GM15510 (cell line): ENCODE data around the gene MGMT.

Experiments
- POLR2A ChIP-seq: IDR thresholded peaks from 3 replicates; pipeline ENCODE4 v1.6.1; 2011; ENCODE audit warnings: borderline replicate concordance; ENCODE audit not compliant: insufficient read length; ENCODE audit errors: extremely low read depth

The MGMT gene

GRCh38 chr10:129538236-129538635 lies 71.2 kb downstream of the MGMT start:
- TF ChIP-seq POLR2A = no peak

GRCh38 chr10:129541200-129541599 lies 74.2 kb downstream of the MGMT start:
- no peak for TF ChIP-seq POLR2A

- TF ChIP-seq POLR2A = no peak
These were observed 74.9 kb downstream of the MGMT start for GRCh38 chr10:129541748-129542487.

GRCh38 chr10:129542589-129542988 lies 75.5 kb downstream of the MGMT start:
- TF ChIP-seq POLR2A = no peak

GRCh38 chr10:129544205-129545202 lies 77.5 kb downstream of the MGMT start:
- no peak for TF ChIP-seq POLR2A

- TF ChIP-seq POLR2A = no peak
These were observed 78.2 kb downstream of the MGMT start for GRCh38 chr10:129545261-129545660.

- TF ChIP-seq POLR2A = no peak
These were observed 79.1 kb downstream of the MGMT start for GRCh38 chr10:129546106-129546505.

- no peak for TF ChIP-seq POLR2A
These were observed 80.6 kb downstream of the MGMT start for GRCh38 chr10:129547608-129548007.

GRCh38 chr10:129548600-129548999 lies 81.6 kb downstream of the MGMT start:
- no peak for TF ChIP-seq POLR2A

GRCh38 chr10:129550076-129550475 lies 83.0 kb downstream of the MGMT start:
- TF ChIP-seq POLR2A = no peak

GRCh38 chr10:129550658-129551057 lies 83.6 kb downstream of the MGMT start:
- no peak for TF ChIP-seq POLR2A

GRCh38 chr10:129552119-129552518 lies 85.1 kb downstream of the MGMT start:
- TF ChIP-seq POLR2A = no peak

GRCh38 chr10:129553928-129554327 lies 86.9 kb downstream of the MGMT start:
- TF ChIP-seq POLR2A = no peak

GRCh38 chr10:129556316-129556715 lies 89.3 kb downstream of the MGMT start:
- TF ChIP-seq POLR2A = no peak

- TF ChIP-seq POLR2A = no peak
These were observed 93.3 kb downstream of the MGMT start for GRCh38 chr10:129560361-129560760.

GRCh38 chr10:129562487-129562886 lies 95.4 kb downstream of the MGMT start:
- no peak for TF ChIP-seq POLR2A

GRCh38 chr10:129564923-129565322 lies 97.9 kb downstream of the MGMT start:
- TF ChIP-seq POLR2A = no peak
